Gastroesophageal sphincter (tissue), 4 donors: ENCODE measurements around the gene C9orf78. TPM values are rescaled to one million over a fixed set of nuclear protein-coding genes. Genes with fewer than 3 reads are reported as not detected.

ENCODE experiments used
- ATAC-seq: fragments of 150-250 bp; one replicate; pipeline ENCODE4 v1.9.1; 2016; ENCODE audit warnings: mild to moderate bottlenecking, moderate library complexity
- H3K27ac ChIP-seq, 4 donors: fragments of 200-600 bp; sonication (generic) in 3 of 4; 1 replicate in 3 of 4; 2 replicates in 1 of 4; pipeline ENCODE4 v1.5.1; 2016 to 2019
- H3K27me3 ChIP-seq: fragments of 200-600 bp; sonication (generic); one replicate; pipeline ENCODE4 v1.5.1; 2019
- H3K36me3 ChIP-seq, 2 donors: fragments of 200-600 bp; sonication (generic); one replicate each; pipeline ENCODE4 v1.5.1; 2019; ENCODE audit warnings: control low read depth in 1 of 2
- H3K4me1 ChIP-seq, 3 donors: fragments of 200-600 bp; sonication (generic); 1 replicate in 2 of 3; 2 replicates in 1 of 3; pipeline ENCODE4 v1.5.1; 2016 to 2019; ENCODE audit warnings: control low read depth in 2 of 3
- H3K4me3 ChIP-seq, 2 donors: fragments of 200-600 bp; sonication (generic); one replicate each; pipeline ENCODE4 v1.5.1; 2019; ENCODE audit warnings: mild to moderate bottlenecking in 1 of 2, moderate library complexity in 1 of 2
- H3K9me3 ChIP-seq, 3 donors: fragments of 200-600 bp; sonication (generic); one replicate each; pipeline ENCODE4 v1.5.1; 2017 to 2019; ENCODE audit warnings: control low read depth in 2 of 3
- CTCF ChIP-seq, 4 experiments: fragments of 200-600 bp in 2 of 4; fragments of 450-650 bp in 2 of 4; sonication (generic) in 1 of 4; IDR thresholded peaks; one replicate each; pipeline ENCODE4 v1.5.1; 2017 to 2019; ENCODE audit warnings: antibody characterized with exemption in 4 of 4, mild to moderate bottlenecking in 2 of 4, moderate library complexity in 2 of 4
- EP300 ChIP-seq: sonication (generic); formaldehyde crosslinking; IDR thresholded peaks from one replicate; pipeline ENCODE4 v1.6.1; 2017; ENCODE audit warnings: antibody characterized with exemption, mild to moderate bottlenecking
- POLR2A ChIP-seq, 2 donors: fragments of 450-650 bp; IDR thresholded peaks; one replicate each; pipeline ENCODE4 v1.6.1; 2017; ENCODE audit warnings: antibody characterized with exemption in 2 of 2, mild to moderate bottlenecking in 2 of 2, moderate library complexity in 1 of 2
- POLR2AphosphoS5 ChIP-seq: sonication (generic); formaldehyde crosslinking; IDR thresholded peaks from one replicate; pipeline ENCODE4 v1.6.1; 2017; ENCODE audit warnings: antibody characterized with exemption
- WGBS, 2 donors: methylation state at CpG; one replicate each; pipeline ENCODE4 v1.1.5; 2018; ENCODE audit warnings: low coverage in 1 of 2; 5-methylcytosine and 5-hydroxymethylcytosine counted together
- total RNA-seq, 4 donors: library from RNA; depleted of rRNA; stranded (reverse); fragments of >200 nt; gene quantifications; one replicate each; pipeline ENCODE4 v1.1.0, GENCODE V29; 2016

The C9orf78 gene
- total RNA-seq, 4 donors from 2014 or later = 59.9 to 113 (median 85.0) TPM

- TF ChIP-seq EP300 (no peak), CTCF (IDR thresholded peaks at IDR 0.05) (no peak), POLR2AphosphoS5 (no peak), POLR2A (IDR thresholded peaks at IDR 0.05) (no peak)
- 89% methylated on average over 5 of the region's 10 CpGs; no CpG with 5 or more reads in 1 of the 2 donors for WGBS, 2 donors
- ATAC-seq = no peak
- Histone ChIP-seq H3K9me3 (no peaks in the 10 kb centered on the region), H3K27ac (no peak overlapping the region), H3K27me3 (no peaks in the 10 kb centered on the region), H3K4me3 (no peak overlapping the region), H3K4me1 (peaks cover 0 to 11% (median 5%) of the 10 kb centered on the region in 3 donors), H3K36me3 (peaks cover 0 to 72% of the 10 kb centered on the region in 2 donors)
Measured at GRCh38 chr9:129828969-129829368, 6.1 kb downstream of the C9orf78 start.

- TF ChIP-seq POLR2A (IDR thresholded peaks at IDR 0.05) = no peak
- TF ChIP-seq EP300 = no peak
- TF ChIP-seq CTCF (IDR thresholded peaks at IDR 0.05) = no peak
- TF ChIP-seq POLR2AphosphoS5 = no peak
- WGBS, 2 donors = 82 to 83% methylated on average over 2 to 8 of the region's 9 CpGs
- Histone ChIP-seq H3K9me3 (no peaks in the 10 kb centered on the region), H3K27me3 (no peaks in the 10 kb centered on the region), H3K4me1 (peaks cover 0 to 5% (median 0%) of the 10 kb centered on the region in 3 donors), H3K4me3 (no peak overlapping the region), H3K36me3 (peaks cover 0 to 69% of the 10 kb centered on the region in 2 donors), H3K27ac (no peak overlapping the region)
- no peak for ATAC-seq
Measured at GRCh38 chr9:129828051-129828450, 7.0 kb downstream of the C9orf78 start.

- Histone ChIP-seq H3K9me3 (no peaks in the 10 kb centered on the region), H3K27ac (no peak overlapping the region), H3K4me1 (peaks cover 0 to 15% (median 0%) of the 10 kb centered on the region in 3 donors), H3K4me3 (no peak overlapping the region), H3K27me3 (no peaks in the 10 kb centered on the region), H3K36me3 (peaks cover 0 to 64% of the 10 kb centered on the region in 2 donors)
- 100% methylated on average over 1 of the region's 1 CpG for WGBS, 2 donors
- no peak for ATAC-seq
- no peak for TF ChIP-seq POLR2AphosphoS5
- no peak for TF ChIP-seq EP300
- no peak for TF ChIP-seq POLR2A (IDR thresholded peaks at IDR 0.05)
- no peak for TF ChIP-seq CTCF (IDR thresholded peaks at IDR 0.05)
Measured at GRCh38 chr9:129826759-129827158, 8.3 kb downstream of the C9orf78 start.

- no peak for ATAC-seq
- H3K27me3 ChIP-seq = no peaks in the 10 kb centered on the region
- no peak overlapping the region for H3K27ac ChIP-seq
- WGBS, 2 donors = 73 to 79% methylated on average over 6 of the region's 6 CpGs
- peaks cover 0 to 64% of the 10 kb centered on the region in 2 donors for H3K36me3 ChIP-seq
- H3K4me1 ChIP-seq = peaks cover 0 to 15% (median 0%) of the 10 kb centered on the region in 3 donors
- TF ChIP-seq EP300 (no peak), CTCF (IDR thresholded peaks at IDR 0.05) (no peak), POLR2AphosphoS5 (no peak), POLR2A (IDR thresholded peaks at IDR 0.05) (no peak)
- no peaks in the 10 kb centered on the region for H3K9me3 ChIP-seq
- no peak overlapping the region for H3K4me3 ChIP-seq
Measured at GRCh38 chr9:129826344-129826743, 8.7 kb downstream of the C9orf78 start.

- Histone ChIP-seq H3K27ac (peak within 1 kb of the TSS; percentile 27 to 88 (median 81)), H3K27me3 (no peaks in the 10 kb centered on the region), H3K9me3 (no peaks in the 10 kb centered on the region), H3K4me3 (peak within 1 kb of the TSS; percentile 66 to 80), H3K4me1 (peaks cover 0 to 15% (median 0%) of the 10 kb centered on the region in 3 donors), H3K36me3 (peaks cover 0 to 64% of the 10 kb centered on the region in 2 donors)
- peak; percentile 98 for ATAC-seq
- TF ChIP-seq POLR2AphosphoS5 (peak; percentile 68), POLR2A (IDR thresholded peaks at IDR 0.05) (peak; percentile 37 to 43), CTCF (IDR thresholded peaks at IDR 0.05) (no peak)
- 2 to 47% methylated on average over 3 to 13 of the region's 47 CpGs for WGBS, 2 donors
Measured at GRCh38 chr9:129823935-129824601, 11.0 kb downstream of the C9orf78 start, which contains the start of gene TOR1A. TSS of gene TOR1A (minus strand) at chr9:129824136. CDS start at chr9:129824085, 51 bp downstream.
